ENCODE results near the gene LMOD1. TPM values are rescaled to one million over a fixed set of nuclear protein-coding genes. Genes with fewer than 3 reads are reported as not detected.
"Not testable (repeated sequence)": the region's sequence is repeated elsewhere in the genome, so short reads cannot be mapped to it uniquely, and the experiment has no call there.

Gene LMOD1
- polyA plus RNA-seq, 1 donor: 48.7 TPM

- DNase-seq (ENCODE audit: low read depth): no peak
Observed at GRCh38 chr1:201914456-201915235, 31.7 kb downstream of the LMOD1 start.

GRCh38 chr1:201912832-201913231 is 33.5 kb downstream of the LMOD1 start:
- DNase-seq (ENCODE audit: low read depth): no peak

- DNase-seq (ENCODE audit: low read depth): no peak
Observed at GRCh38 chr1:201911826-201912571, 34.3 kb downstream of the LMOD1 start.

GRCh38 chr1:201907621-201908020 is 38.7 kb downstream of the LMOD1 start:
- DNase-seq (ENCODE audit: low read depth): no peak

GRCh38 chr1:201906336-201906735 is 40.0 kb downstream of the LMOD1 start:
- no peak for DNase-seq (ENCODE audit: low read depth)

- no peak for DNase-seq (ENCODE audit: low read depth)
Observed at GRCh38 chr1:201905234-201905890, 41.0 kb downstream of the LMOD1 start.

GRCh38 chr1:201904579-201904978 is 41.8 kb downstream of the LMOD1 start:
- DNase-seq (ENCODE audit: low read depth): no peak

- DNase-seq (ENCODE audit: low read depth): no peak
Observed at GRCh38 chr1:201903135-201903534, 43.2 kb downstream of the LMOD1 start.

GRCh38 chr1:201902198-201902597 is 44.1 kb downstream of the LMOD1 start:
- no peak for DNase-seq (ENCODE audit: low read depth)

GRCh38 chr1:201901036-201901435 is 45.3 kb downstream of the LMOD1 start:
- not testable (repeated sequence) for DNase-seq (ENCODE audit: low read depth)

GRCh38 chr1:201900476-201900875 is 45.9 kb downstream of the LMOD1 start:
- DNase-seq (ENCODE audit: low read depth): no peak

- no peak for DNase-seq (ENCODE audit: low read depth)
Observed at GRCh38 chr1:201899683-201900429, 46.5 kb downstream of the LMOD1 start.

GRCh38 chr1:201898992-201899391 is 47.4 kb downstream of the LMOD1 start:
- no peak for DNase-seq (ENCODE audit: low read depth)

- DNase-seq (ENCODE audit: low read depth): no peak
Observed at GRCh38 chr1:201898240-201898894, 48.0 kb downstream of the LMOD1 start.

- no peak for DNase-seq (ENCODE audit: low read depth)
Observed at GRCh38 chr1:201896951-201897391, 49.4 kb downstream of the LMOD1 start.

GRCh38 chr1:201895913-201896807 is 50.2 kb downstream of the LMOD1 start:
- DNase-seq (ENCODE audit: low read depth): peak; percentile 67

- DNase-seq (ENCODE audit: low read depth): no peak
Observed at GRCh38 chr1:201895120-201895665, 51.2 kb downstream of the LMOD1 start.

GRCh38 chr1:201894343-201895119 is 51.8 kb downstream of the LMOD1 start:
- no peak for DNase-seq (ENCODE audit: low read depth)

GRCh38 chr1:201893431-201893830 is 52.9 kb downstream of the LMOD1 start:
- no peak for DNase-seq (ENCODE audit: low read depth)
